ENCODE data around the gene ZFP36.
A peak's percentile ranks its signal among the peaks of the same experiment; 100 is the strongest.

The ZFP36 gene

GRCh38 chr19:39417463-39418181 lies 11.0 kb downstream of the ZFP36 start:
- DNase-seq (ENCODE audit: low spot score): no peak

DNA sequence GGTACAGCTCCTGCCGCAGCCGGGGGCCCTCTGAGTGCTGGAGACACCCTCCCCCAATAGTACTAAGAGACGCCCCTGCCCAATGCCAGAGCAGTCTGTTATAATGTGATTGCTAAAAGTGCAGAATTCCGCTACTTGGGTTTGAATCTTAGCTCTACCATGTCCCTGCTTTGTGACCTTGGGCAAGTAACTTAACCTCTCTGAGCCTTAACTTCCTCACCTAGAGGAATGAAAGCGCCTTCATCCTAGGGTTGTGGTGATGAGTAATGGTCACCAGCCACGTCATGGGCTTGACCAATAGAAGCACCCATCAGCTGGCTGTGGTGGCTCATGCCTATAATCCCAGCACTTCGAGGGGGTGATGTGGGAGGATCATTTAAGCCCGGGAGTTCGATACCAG lies 12.4 kb downstream of the ZFP36 start:
- no peak for DNase-seq (ENCODE audit: low spot score)

DNA sequence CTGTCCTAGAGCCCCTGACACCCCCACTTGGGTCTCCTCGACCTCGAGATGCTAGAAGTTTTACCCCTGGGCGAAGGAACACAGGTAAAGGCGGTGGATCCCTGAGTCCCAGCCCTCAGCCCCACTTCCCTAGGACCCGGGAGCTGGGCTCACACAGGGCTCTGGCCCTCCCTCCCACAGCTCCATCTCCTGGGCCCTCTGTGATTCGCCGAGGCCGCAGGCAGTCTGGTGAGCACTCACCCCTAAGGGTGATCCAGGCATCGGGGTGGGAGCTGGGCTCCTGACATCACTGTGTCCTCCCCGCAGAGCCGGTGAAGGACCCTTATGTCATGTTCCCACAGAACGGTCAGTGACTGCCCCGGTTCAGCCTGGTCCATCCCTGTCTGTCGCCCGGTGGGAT lies 14.1 kb downstream of the ZFP36 start:
- DNase-seq (ENCODE audit: low spot score): no peak

- no peak for DNase-seq (ENCODE audit: low spot score)
Observed at GRCh38 chr19:39422020-39422419, 15.4 kb downstream of the ZFP36 start.

GRCh38 chr19:39423258-39424086 lies 16.8 kb downstream of the ZFP36 start:
- no peak for DNase-seq (ENCODE audit: low spot score)

GRCh38 chr19:39424934-39425333 lies 18.3 kb downstream of the ZFP36 start:
- no peak for DNase-seq (ENCODE audit: low spot score)

DNA sequence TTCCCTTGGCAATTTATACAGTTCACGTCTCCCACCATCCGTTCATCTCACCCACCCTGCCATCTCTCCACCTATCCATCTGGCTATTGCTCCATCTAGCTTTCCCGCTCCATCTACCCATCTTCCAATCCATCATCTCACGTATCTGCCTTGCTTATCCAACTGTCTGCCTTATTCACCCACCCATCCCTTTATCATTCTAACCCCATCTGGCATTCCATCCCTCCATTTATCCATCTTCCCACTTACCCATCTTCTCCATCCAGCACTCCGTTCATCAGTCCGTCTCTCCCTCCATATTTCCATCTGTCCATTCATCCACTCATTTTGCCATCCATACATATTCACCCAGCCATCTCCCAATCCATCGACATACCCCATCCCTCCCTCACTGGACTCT lies 19.1 kb downstream of the ZFP36 start:
- no peak for DNase-seq (ENCODE audit: low spot score)

DNA sequence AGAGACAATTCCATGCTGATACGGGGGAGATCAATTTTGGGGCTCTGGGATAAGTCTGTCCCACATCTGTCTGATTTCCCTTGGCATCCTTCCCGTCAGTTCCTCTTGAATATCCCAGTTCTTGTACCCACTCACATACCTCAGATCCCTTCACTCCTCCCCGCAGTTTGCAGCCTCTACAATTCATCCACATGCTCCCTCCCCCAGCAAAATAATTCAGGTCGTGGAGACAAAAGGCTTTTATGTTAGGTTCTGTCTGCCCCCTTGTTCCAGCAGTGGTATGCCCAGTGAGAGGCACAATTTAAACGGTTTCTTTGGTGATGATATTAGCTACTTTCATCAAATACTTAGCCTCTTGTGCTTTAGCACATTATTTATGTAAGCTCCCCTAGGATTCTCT lies 19.5 kb downstream of the ZFP36 start:
- DNase-seq (ENCODE audit: low spot score): no peak

DNA sequence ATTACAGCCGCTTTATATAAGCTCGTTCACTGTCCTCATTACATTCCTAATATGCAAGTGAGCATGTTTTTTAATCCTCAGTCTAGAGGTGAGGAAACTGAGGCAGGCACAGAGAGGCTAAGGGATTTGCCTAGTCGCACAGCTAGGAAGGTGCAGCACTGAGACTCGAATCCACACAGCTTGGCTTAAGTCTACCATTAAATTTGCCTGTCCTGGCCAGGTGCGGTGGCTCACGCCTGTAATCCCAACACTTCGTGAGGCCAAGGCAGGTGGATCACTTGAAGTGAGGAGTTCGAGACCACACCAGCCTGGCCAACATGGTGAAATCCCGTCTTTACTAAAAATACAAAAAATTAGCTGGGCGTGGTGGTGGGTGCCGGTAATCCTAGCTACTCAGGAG lies 21.1 kb downstream of the ZFP36 start:
- no peak for DNase-seq (ENCODE audit: low spot score)

DNA sequence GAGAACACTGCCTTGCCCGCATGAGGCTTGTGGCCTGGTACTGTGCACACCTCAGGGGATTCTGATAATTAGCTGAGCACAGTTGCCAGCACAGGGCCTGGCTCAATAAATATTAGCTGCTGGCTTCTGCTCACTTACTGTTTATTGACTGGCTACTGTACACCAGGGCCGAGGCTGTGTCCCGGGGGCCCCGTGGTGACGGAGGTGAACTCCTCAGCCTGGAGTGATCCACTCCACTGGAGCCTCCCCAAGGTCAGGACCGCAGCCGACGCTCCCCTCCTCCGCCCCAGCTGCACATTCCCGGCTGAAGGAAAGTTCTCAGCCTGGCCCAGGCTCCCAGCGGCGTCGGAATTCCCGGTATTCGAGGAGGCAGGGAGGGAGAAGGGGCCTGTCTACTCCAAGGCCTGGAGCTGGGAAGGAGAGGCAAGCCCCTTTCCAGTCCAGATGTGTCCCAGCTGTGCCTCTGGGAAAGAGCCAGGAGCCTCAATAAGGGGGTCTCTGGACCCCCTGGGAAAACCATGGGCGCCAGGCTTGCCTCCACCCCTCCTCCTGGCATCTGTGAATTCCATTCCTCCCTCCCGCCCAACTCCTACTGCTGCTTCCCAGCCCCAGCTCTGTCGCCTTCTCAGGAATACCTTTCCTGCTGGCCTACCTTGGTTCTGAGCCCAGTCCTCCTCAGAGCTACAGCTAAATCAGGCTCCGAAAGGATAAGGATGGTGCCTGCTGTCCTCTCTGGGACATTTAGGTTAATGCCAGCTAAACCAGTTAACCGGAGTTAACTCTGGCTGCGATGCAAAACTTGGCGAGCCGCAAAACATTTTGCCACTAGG lies 21.9 kb downstream of the ZFP36 start:
- no peak for DNase-seq (ENCODE audit: low spot score)

DNA sequence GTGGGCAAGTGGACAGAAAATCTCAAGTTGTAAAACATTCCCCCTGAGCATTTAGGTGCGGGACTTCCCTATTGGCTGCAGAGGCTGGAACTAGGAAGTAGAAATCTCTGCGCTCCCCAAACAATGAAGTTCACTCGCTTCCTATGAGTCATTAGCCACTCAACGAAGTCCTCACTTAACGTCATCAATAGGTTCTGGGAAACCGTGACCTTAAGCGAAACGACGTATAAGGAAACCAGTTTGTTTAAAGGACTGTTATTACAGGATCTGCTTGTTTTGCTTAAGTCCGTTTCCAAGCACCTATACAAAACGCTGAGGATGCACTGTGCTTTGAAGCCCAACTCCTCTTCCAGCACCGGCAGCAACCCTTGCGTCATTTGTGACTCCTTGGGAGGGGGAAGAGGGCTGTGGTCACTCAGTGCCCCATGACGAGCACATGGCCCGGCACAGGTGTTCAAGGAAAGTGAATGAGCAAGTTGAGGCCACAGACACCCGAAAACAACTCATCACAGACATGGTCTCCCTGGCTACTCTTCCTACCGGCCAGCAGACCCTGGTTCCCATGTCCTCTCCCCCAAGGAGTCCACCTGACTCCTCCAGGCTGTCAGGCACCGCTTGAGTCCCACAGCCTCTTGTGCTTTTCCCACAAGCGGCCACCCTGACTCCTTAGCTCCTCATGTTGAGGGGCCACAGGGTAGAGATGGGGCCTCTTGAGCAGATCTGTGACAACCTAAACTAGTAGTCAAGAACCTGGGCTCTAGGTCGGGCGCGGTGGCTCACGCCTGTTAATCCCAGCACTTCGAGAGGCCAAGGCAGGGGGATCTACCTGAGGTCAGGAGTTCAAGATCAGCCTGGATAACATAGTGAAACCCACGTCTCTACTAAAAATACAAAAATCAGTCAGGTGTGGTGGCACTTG lies 24.3 kb downstream of the ZFP36 start:
- no peak for DNase-seq (ENCODE audit: low spot score)

- no peak for DNase-seq (ENCODE audit: low spot score)
Observed at GRCh38 chr19:39432677-39433025, 26.0 kb downstream of the ZFP36 start.

- DNase-seq (ENCODE audit: low spot score): no peak
Observed at GRCh38 chr19:39433480-39434079, 26.9 kb downstream of the ZFP36 start.

- DNase-seq (ENCODE audit: low spot score): no peak
Observed at GRCh38 chr19:39434123-39435076, 27.8 kb downstream of the ZFP36 start.

DNA sequence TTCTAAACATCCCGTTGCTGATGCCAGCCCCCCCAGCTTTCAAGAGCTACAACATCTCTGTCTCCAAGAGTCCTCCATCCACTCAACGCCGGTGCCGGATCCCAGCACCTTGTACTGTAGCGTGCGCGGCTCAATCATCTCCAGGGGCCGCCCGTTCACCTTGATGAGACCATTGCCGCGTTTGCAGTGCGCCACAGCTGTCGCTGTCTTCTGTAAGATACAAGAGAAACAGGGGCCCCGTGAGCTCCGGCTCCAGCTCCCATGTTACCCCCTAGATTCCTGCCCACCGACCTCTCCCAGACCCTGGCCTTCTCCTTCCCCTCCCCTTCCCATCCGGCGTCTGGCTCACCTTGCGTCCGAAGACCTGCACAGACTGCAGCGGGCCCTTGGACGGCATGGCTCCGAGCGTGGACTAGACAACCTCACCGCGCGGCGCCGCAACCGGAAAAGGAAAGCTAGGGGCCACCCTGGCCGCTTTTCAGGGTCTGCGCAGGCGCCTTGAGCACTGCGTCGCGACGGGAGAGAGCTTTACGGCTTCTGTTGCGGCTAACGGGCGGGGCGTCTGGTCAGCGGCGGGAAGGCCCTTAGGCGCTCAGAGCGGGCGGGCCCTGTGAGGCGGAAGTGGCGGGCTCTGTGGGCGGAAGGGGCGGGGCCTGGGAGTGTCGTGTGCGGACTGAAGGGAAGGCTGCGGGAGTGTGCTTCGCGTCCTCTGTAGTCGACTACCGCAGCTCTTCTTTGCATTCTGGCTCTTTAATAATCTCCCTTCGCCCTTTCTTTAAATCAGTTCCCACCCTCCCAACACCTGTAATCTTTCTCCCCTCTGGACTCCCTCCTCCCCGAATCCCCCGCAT lies 29.1 kb downstream of the ZFP36 start, which contains the start of gene RPS16:
TSS of gene RPS16 (minus strand) at position 451 of the 851 bp plus-strand sequence. CDS start at position 397, 54 bp downstream.
- peak; percentile 97 for DNase-seq (ENCODE audit: low spot score)

- no peak for DNase-seq (ENCODE audit: low spot score)
Observed at GRCh38 chr19:39436350-39436716, 29.7 kb downstream of the ZFP36 start.

GRCh38 chr19:39438270-39438934 lies 31.8 kb downstream of the ZFP36 start:
- no peak for DNase-seq (ENCODE audit: low spot score)

GRCh38 chr19:39444598-39445195 lies 38.0 kb downstream of the ZFP36 start:
- DNase-seq (ENCODE audit: low spot score): no peak

Measured in SK-N-DZ (cell line).